GM19468 (cell line): ENCODE measurements around the gene SLC49A3.
"Not testable (repeated sequence)": the region's sequence is repeated elsewhere in the genome, so short reads cannot be mapped to it uniquely, and the experiment has no call there.

ENCODE experiments used
- ATAC-seq: cut with Tn5 transposase; IDR thresholded peaks from one replicate; pipeline ENCODE4 v1.9.1; 2021; ENCODE audit warnings: mild to moderate bottlenecking, moderate library complexity, moderate number of reproducible peaks; ENCODE audit not compliant: unreplicated experiment; ENCODE audit errors: extremely low read depth

SLC49A3 gene

DNA sequence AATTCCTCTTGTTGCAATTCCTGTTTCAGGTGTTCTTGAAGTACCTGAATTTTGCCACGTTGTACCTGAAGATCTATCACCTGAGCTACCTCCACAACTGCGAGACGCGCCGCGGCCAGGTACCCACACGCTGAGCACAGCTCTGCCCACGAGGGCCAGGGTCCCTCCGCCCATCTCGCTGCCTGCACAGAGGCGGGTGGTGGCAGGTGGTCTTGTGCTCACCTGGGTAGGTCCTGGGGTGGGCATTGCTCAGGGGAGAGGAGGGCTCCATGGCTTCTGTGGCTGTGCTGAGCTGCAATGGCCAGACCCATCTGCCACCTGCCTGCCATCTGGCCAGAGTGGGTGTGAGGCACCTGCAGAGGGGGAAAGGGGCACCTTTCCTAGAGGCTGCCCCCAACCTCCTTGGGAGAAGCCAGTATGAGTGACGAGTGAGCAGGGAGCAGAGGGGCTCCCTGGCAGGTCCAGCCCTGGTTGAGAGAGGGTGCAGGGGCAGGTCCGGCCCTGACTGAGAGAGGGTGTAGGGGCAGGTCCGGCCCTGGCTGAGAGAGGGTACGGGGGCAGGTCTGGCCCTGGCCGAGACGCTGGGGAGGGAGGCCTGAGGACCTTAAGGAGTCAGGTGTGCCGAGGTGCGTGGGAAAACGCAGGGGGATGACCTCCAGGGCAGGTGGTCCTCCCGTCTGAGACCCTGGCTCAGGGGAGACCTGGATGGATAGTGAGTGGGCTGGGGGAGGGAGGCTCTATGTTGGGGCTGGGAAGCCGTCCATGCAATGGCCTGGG lies 52.9 kb downstream of the SLC49A3 start:
- ATAC-seq = no peak

DNA sequence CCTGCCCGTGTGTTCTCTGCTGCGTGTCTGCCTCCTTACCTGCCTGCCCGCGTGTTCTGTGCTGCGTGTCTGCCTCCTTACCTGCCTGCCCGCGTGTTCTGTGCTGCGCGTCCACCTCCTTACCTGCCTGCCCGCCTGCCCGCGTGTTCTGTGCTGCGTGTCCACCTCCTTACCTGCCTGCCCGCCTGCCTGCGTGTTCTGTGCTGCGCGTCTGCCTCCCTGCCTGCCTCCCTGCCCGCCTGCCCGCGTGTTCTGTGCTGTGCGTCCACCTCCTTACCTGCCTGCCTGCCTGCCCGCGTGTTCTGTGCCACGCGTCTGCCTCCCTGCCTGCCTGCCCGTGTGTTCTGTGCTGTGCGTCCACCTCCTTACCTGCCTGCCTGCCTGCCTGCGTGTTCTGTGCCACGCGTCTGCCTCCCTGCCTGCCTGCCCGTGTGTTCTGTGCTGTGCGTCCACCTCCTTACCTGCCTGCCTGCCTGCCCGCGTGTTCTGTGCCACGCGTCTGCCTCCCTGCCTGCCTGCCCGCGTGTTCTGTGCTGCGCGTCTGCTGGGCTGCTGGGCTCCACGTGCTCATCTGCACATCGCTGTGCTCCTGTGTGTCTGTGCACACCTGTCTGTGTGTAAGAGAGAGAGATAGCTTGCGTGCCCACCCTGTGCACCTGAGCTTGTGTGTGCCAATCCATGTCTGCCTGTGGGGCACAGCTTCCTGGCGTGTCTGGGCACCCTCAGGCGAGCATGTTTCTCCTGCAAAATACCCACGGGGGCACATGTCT lies 53.7 kb downstream of the SLC49A3 start:
- ATAC-seq = not testable (repeated sequence)

DNA sequence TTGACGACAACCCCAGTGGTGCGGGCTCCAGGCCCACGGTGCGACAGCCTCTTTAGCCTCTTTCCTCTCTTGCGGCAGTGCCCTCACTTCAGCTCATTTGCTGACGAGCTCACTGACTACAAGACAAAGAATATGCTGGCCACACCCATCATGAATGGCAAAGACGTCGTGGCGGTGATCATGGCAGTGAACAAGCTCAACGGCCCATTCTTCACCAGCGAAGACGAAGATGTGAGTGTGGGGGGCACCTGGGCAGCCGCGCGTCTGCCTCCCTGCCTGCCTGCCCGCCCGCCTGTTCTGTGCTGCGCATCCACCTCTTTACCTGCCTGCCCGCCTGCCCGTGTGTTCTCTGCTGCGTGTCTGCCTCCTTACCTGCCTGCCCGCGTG lies 54.4 kb downstream of the SLC49A3 start:
- ATAC-seq = no peak

DNA sequence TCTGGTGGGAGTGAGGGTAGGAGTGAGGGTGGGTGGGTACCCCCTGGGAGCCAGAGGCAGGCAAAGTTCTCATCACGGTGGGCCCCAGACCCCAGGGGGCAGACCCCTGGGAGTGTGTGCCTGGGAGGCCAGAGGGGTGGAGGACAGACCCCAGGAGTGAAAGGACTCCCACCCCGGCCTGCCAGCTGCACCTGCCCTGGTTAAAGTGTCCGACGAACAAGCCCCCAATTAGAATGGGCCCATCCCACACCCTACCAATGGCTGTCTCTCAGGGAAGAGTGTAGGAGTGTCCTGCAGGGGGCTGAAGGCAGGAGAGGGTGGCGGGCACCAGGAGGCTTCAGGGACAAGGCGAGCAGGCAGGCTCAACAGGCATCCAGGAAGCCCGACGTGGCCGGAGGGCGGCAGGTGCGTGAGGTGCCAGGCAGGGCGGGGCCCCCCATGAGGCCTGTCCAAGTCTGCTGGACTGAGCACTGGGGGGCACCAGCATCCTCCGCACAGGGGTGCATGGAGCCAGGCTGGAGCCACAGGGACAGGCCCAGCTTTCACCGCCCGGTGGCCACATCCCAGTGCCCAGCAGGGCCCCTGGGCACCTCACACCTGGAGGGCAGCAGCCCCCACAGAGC lies 54.9 kb downstream of the SLC49A3 start:
- ATAC-seq = no peak

DNA sequence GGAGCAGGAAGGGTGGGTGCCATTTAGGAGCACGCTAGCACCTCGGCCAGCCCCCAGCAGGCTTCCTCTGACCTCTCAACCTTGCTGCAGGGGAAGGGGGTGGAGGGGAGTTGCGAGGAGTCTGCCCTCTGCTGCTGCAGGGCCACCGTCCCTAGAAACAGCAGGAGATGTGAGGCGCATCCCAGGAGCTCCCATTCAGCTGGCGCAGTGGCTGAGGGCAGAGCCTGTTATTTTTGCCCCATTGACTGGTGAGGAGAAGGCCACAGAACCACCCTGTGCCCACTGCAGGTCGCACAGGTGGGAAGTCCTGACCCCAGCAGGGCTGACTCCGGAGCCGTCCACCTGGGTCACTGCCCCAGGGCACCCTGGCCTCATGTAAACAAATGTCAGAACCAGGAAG lies 55.5 kb downstream of the SLC49A3 start:
- ATAC-seq = no peak

DNA sequence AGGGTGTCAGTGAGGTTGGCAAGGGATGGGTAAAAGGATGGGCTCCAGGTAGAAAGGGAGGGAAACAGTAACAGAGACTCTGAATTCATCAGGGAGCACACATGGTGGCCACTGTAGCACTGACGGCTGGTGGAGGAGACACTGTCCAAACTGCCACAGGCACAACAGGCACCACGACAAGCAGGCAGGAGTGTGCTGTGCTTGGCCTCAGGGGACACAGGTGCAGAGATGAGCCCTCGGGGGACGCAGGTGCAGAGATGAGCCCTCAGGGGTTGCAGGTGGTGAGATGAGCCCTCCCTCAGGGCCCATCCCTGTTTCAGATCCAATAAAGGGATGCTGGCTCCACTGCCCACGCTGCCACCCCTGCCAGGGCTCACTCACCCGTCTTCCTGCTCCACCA lies 56.0 kb downstream of the SLC49A3 start:
- no peak for ATAC-seq

DNA sequence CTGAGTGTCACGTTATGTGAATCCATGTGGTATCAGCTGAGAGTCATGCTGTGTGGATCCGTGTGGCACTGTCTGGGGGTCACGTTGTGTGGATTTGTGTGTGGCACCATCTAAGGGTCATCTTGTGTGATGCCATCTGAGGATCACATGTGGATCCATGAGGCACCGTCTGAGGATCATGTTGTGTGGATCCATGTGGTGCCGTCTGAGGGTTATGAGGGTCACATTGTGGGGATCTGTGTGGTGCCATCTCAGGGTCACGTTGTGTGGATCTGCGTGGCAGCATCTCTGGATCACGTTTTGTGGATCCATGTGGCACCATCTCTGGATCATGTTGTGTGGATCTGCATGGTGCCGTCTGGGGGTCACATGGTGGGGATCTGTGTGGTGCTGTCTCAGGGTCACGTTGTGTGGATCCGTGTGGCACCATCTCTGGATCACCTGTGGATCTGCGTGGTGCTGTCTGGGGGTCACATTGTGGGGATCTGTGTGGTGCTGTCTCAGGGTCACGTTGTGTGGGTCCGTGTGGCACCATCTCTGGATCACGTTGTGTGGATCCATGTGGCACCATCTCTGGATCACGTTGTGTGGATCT lies 56.7 kb downstream of the SLC49A3 start:
- no peak for ATAC-seq
